T-helper 9 cell (primary cell): ENCODE data around the gene RPS6KA5.
"Not testable (repeated sequence)": the region's sequence is repeated elsewhere in the genome, so short reads cannot be mapped to it uniquely, and the experiment has no call there.

Experiments used
- DNase-seq: peaks from one replicate; pipeline ENCODE4 v3.0.0-alpha.2; 2020

The RPS6KA5 gene

GRCh38 chr14:90981636-90982035 lies 78.8 kb downstream of the RPS6KA5 start:
- no peak for DNase-seq

DNA sequence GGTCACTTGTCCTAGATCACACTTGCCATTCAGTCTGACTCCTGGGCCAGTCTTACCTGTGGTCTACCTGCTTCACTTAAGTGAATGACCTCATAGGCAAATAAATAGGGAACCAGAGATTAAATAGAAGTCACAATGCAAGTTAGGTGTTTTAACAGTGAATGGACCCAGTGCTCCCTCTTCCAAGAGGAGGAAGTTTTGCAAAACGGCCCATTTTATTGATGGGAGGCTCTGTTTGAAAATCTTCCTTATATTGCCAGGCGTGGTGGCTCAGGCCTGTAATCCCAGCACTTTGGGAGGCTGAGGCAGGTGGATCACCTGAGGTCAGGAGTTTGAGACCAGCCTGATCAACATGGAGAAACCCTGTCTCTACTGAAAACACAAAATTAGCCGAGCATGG lies 79.8 kb downstream of the RPS6KA5 start:
- DNase-seq = not testable (repeated sequence)

DNA sequence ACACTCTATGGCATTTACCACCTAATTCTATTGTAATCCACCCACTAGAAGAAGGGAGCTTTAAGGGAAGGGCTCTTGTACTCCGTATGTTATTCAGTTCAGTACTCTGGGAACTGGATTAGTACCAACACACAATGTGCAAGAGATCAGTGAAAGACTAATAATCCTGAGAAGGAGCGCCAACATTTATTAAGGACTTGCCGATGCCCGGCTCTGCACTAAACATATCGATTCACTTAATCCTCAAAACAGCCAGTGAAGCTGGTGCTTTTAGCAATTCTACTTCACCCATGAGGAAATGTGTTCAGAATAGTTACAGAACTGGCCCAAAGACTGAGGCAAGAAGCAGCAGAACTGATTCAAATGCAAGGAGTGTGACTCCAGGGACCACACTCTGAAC lies 80.9 kb downstream of the RPS6KA5 start:
- no peak for DNase-seq

- DNase-seq = no peak
Measured at GRCh38 chr14:90976101-90976500, 84.3 kb downstream of the RPS6KA5 start.

DNA sequence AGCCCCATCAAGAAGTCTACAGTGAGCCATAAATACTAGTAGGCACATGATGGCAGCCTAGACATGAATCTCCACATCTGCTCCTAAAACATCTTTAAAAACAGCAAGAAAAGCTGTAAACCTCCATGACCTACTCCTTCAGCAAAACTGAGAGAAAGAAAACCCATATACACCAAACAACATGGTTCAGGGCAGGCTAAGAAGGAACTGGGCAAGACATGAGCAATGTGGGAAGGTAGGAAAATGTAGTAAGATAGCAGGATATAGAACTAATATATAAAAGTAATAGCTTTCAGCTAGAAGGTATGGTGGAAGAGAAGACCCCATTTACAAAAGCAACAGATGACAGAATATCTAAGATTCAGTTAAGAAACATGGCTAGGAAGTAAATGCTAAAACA lies 88.8 kb downstream of the RPS6KA5 start:
- no peak for DNase-seq

- DNase-seq = no peak
Measured at GRCh38 chr14:90970167-90970600, 90.3 kb downstream of the RPS6KA5 start.

- no peak for DNase-seq
Measured at GRCh38 chr14:90969531-90970166, 90.8 kb downstream of the RPS6KA5 start.

GRCh38 chr14:90968025-90968424 lies 92.4 kb downstream of the RPS6KA5 start:
- DNase-seq = no peak

DNA sequence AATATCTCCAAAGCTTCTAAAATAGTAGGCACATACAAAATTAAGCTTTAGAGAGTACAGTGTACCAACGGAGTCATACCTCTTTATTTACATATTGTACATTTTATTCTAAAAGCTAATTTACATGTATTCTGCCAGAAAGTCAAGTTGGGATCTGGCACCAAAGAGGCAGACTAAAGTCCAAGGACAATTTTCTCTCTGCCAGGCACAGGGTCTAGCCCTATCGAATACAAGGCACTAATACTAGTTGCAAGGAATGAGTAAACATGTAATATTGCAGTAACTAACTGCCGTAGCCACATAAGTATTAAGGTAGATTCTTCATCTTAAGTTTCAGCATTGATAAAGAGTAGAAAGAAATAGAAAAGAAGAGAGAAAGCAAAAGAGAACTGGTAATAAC lies 93.9 kb downstream of the RPS6KA5 start:
- DNase-seq = no peak

GRCh38 chr14:90965765-90966164 lies 94.7 kb downstream of the RPS6KA5 start:
- no peak for DNase-seq

DNA sequence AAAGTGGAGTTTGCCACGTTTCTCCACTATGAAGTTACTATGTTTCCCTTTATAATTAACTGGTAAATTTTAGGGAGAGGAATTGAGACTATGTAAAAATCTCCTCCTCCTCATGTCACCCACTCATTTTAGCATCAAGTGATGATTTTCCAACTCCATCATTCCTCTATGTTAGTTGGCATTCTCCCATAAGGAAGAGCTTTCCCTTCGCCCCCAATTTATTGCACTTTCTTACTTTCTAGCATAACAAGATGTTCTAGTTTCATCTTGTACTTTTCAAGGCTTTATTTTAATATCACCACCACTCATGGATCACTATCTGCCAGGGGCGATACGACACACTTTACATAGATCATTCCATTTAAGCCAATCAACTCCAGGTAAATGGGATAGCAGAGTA lies 97.1 kb downstream of the RPS6KA5 start:
- DNase-seq = no peak

DNA sequence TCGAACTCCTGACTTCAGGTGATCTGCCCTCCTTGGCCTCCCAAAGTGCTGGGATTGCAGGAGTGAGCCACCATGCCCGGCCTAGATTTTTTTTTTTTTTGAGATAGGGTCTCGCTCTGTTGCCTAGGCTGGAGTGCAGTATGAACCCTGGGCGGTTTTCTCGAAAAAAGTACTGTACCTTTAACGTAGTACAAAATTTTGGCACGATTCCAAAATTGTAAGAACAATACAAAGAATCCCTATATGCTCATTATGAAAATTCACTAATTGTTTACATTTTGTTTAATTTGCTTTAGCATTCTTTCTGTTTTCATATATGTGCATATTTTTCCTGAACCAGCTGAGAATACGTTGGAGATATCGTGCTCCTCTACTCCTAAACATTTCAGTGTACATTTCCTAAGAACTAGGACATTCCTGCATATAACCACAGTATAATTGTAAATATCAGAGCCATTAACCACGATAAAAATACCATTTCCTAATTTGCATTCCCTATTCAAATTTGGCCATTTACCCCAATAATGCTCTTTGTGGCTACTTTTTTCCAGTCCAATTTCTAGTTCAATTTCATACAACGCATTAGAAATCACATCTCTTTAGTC lies 97.8 kb downstream of the RPS6KA5 start:
- DNase-seq = no peak

DNA sequence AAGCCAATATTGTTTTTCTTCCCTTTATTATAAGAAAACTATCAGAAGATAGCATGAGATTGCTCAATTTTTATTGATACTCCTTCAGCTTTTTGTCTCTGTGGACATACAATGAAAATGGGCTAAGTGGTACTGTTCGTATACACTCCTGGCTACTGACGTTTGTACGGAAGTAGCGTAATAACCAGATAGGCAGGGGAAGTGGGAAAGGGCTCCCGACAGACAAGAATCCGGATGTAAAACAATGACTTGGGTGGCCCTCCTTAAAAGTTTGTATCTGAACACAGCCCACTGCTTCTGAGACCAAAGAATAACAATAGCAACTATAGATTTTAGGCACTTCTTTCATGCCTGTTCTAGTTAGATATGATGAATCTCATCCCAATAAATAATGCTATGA lies 99.6 kb downstream of the RPS6KA5 start:
- DNase-seq = no peak

- no peak for DNase-seq
Measured at GRCh38 chr14:90959344-90959743, 101.1 kb downstream of the RPS6KA5 start.

- no peak for DNase-seq
Measured at GRCh38 chr14:90956273-90956672, 104.2 kb downstream of the RPS6KA5 start.

GRCh38 chr14:90953643-90954042 lies 106.8 kb downstream of the RPS6KA5 start:
- not testable (repeated sequence) for DNase-seq

- DNase-seq = no peak
Measured at GRCh38 chr14:90943367-90943766, 117.1 kb downstream of the RPS6KA5 start.

DNA sequence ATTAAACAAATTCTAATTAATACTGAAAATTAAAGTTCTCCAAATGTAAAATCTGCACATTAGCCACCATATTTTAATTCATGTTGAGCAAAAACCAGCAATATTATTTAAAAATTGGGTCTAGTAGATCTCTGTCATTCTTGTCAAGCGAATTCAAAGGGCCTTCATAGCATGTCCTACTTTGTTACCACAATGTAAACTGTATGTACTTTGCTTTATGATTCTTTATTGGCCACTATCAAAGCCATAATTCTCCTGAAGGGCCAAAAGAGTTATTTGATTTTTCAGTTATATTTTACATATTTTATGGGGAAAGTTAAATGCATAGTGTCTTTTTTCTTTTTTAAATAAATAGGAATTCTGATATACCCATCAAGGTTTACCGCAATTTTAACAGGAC lies 117.9 kb downstream of the RPS6KA5 start:
- no peak for DNase-seq

DNA sequence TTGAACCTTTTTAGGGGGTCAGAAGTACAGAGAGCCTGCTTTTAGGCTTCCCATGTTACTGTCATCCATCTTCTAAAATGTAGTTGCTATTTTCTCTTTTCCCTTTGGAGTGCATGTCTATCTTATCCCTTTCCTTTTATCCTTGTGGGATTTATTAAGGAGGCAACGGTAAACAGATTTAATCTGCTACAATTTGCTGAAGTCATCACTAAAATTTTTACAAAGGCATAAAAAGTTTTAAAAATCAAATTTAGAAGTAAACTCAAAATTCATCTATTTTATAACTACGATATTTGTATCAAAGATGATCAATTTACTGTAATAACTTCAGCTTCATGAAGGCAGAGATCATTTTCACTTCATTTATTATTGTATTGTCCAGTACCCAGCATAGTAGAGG lies 118.7 kb downstream of the RPS6KA5 start:
- no peak for DNase-seq

GRCh38 chr14:90940318-90940962 lies 120.0 kb downstream of the RPS6KA5 start:
- DNase-seq = no peak

- not testable (repeated sequence) for DNase-seq
Measured at GRCh38 chr14:90939252-90939795, 121.1 kb downstream of the RPS6KA5 start.

DNA sequence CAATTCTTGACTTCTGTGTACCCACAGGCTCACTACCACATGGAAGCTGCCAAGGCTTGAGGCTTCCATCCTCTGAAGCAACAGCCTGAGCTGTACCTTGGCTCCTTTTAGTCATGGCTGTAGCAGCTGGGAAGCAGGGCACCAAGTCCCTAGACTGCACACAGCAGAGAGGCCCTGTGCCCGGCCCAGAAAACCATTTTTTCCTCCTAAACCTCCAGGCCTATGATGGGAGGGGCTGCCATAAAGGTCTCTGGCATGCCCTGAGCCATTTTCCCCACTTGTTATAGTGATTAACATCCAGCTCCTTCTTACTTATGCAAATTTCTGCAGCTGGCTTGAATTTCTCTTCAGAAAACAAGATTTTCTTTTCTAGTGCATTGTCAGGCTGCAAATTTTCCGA lies 121.8 kb downstream of the RPS6KA5 start:
- DNase-seq = no peak

- no peak for DNase-seq
Measured at GRCh38 chr14:90936757-90937440, 123.5 kb downstream of the RPS6KA5 start.
